Brain microvascular endothelial cell (primary cell): ENCODE measurements around the gene SP140L.
"Not testable (repeated sequence)": the region's sequence is repeated elsewhere in the genome, so short reads cannot be mapped to it uniquely, and the experiment has no call there.

Experiments
- DNase-seq: peaks from one replicate; pipeline ENCODE4 v3.0.0-alpha.2; 2020
- H3K27ac ChIP-seq: fragments of 250-450 bp; sonication (Bioruptor Pico); 2 replicates; pipeline ENCODE4 v1.5.1; 2020; ENCODE audit warnings: mild to moderate bottlenecking, moderate library complexity
- H3K27me3 ChIP-seq: fragments of 250-450 bp; sonication (Bioruptor Pico); replicated peaks from 2 replicates; pipeline ENCODE4 v1.5.1; 2020; ENCODE audit warnings: mild to moderate bottlenecking
- H3K36me3 ChIP-seq: fragments of 250-450 bp; sonication (Bioruptor Pico); replicated peaks from 2 replicates; pipeline ENCODE4 v1.5.1; 2020; ENCODE audit warnings: mild to moderate bottlenecking
- H3K4me3 ChIP-seq: 2 replicates; pipeline ENCODE4 v1.5.1; 2011; ENCODE audit warnings: low read depth, mild to moderate bottlenecking, control low read depth, low read length, moderate library complexity
- in situ Hi-C: cut with HindIII; loops from 2 replicates; pipeline ENCODE4 v1.10.0; 2017; ENCODE audit warnings: low sequenced_read_pairs, low pct_ligation_motif_present
- TF ChIP-seq, protein P1 (sequence below): IDR thresholded peaks from 2 replicates; pipeline ENCODE4 v1.5.1; 2011; ENCODE audit warnings: low read depth, mild to moderate bottlenecking, moderate library complexity, low read length, control low read depth, inconsistent platforms; ENCODE audit errors: missing control alignments

Gene SP140L

DNA sequence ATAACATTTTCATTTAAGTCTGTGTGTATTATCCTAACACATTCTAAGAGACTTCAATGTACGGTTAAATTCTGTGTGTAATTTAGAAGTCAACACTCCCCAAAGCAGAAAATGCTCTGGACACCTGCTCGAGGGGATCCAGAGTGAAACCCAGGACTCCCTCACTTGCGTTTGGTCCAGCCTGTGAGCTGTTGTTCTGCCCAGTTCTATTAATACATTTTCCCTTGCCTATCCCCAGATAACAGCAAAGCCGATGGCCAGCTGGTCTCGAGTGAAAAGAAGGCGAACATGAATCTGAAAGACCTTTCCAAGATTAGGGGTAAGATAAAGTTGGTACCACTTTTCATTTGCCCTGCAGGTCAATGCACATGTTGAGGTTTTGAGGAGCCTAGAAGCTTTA is 58.0 kb downstream of the SP140L start:
- no peak for DNase-seq
- TF ChIP-seq, protein P1, sequence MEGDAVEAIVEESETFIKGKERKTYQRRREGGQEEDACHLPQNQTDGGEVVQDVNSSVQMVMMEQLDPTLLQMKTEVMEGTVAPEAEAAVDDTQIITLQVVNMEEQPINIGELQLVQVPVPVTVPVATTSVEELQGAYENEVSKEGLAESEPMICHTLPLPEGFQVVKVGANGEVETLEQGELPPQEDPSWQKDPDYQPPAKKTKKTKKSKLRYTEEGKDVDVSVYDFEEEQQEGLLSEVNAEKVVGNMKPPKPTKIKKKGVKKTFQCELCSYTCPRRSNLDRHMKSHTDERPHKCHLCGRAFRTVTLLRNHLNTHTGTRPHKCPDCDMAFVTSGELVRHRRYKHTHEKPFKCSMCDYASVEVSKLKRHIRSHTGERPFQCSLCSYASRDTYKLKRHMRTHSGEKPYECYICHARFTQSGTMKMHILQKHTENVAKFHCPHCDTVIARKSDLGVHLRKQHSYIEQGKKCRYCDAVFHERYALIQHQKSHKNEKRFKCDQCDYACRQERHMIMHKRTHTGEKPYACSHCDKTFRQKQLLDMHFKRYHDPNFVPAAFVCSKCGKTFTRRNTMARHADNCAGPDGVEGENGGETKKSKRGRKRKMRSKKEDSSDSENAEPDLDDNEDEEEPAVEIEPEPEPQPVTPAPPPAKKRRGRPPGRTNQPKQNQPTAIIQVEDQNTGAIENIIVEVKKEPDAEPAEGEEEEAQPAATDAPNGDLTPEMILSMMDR, result no peak
- H3K4me3 ChIP-seq, result no peak overlapping the region
- H3K36me3 ChIP-seq, result peaks cover 12% of the 10 kb centered on the region
- H3K27ac ChIP-seq, result no peak overlapping the region
- no peaks in the 10 kb centered on the region for H3K27me3 ChIP-seq
- in situ Hi-C loops, result no loop called here

- Histone ChIP-seq H3K4me3 (no peak overlapping the region), H3K27me3 (no peaks in the 10 kb centered on the region), H3K36me3 (peaks cover 16% of the 10 kb centered on the region), H3K27ac (no peak overlapping the region)
- DNase-seq, result no peak
- in situ Hi-C loops, result no loop called here
- TF ChIP-seq, protein P1, result no peak
These were observed 67.3 kb downstream of the SP140L start for GRCh38 chr2:230394301-230394700.

DNA sequence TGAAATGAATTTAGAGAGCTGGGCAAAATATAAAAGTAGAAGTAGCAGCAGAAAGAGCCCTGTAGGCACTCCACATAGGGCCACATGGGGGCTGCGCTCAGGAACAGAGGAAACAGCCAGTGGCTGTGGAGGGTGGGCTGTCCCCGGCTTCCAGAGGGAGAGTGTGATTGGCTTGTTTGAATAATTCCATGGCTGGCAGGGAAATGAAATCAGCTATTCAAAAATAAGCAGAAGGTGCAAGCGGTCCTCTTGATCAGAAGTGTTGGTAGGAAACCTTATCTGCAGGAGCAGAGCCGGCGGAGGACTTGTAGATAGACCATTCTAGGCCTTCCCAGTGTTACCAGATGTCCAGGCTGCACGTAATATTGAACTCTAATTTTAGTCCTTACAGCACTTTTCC is 71.7 kb downstream of the SP140L start:
- DNase-seq, H3K36me3 ChIP-seq, H3K27me3 ChIP-seq, in situ Hi-C loops, H3K27ac ChIP-seq, H3K4me3 ChIP-seq: not testable (repeated sequence)

GRCh38 chr2:230400041-230400440 is 73.0 kb downstream of the SP140L start:
- Histone ChIP-seq H3K27ac (no peak overlapping the region), H3K4me3 (no peak overlapping the region), H3K27me3 (no peaks in the 10 kb centered on the region), H3K36me3 (peaks cover 4% of the 10 kb centered on the region)
- DNase-seq, result no peak
- in situ Hi-C loops, result no loop called here
- TF ChIP-seq, protein P1, result no peak

DNA sequence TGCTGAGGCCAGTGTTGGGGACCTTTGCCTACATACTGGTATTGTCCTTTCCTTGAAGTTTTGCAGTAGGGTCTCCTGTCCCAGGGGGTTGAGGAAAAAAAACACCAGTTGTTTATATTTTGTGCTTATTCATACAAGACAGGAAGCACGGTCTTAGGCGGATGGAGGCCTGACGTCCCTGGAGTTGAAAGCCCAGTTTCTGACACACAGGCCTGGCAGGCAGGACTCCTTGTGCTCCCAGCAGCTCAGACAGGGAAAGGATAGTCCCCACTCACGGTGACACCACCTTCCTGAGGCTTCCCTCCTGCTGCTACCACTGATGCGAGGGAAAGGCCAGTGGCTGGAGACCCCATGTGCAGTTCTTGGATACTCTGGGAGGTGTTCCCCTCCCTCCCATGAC is 73.5 kb downstream of the SP140L start:
- TF ChIP-seq, protein P1, result no peak
- Histone ChIP-seq H3K27ac (no peak overlapping the region), H3K36me3 (peaks cover 4% of the 10 kb centered on the region), H3K4me3 (no peak overlapping the region), H3K27me3 (no peaks in the 10 kb centered on the region)
- no peak for DNase-seq
- in situ Hi-C loops, result no loop called here

DNA sequence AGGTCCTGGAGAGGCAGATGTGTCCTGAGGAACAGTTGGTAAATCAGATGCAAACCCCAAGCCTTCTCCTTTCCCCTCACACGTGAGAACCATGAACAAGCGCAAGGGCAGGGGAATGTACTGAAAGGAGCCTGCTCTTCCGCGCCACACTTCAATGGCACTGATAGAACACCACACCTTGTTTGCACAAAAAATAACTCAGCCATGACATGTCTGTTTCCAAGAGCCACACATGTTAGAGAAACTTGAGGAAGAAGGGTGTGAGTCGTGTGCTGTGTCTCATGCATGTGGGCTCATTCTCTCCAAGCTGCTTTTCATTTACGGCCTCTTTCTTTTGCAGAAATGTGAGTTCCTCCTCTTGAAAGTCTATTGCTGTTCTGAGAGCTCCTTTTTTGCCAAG is 74.0 kb downstream of the SP140L start:
- H3K27me3 ChIP-seq, in situ Hi-C loops, DNase-seq, H3K36me3 ChIP-seq, H3K4me3 ChIP-seq, H3K27ac ChIP-seq: not testable (repeated sequence)

DNA sequence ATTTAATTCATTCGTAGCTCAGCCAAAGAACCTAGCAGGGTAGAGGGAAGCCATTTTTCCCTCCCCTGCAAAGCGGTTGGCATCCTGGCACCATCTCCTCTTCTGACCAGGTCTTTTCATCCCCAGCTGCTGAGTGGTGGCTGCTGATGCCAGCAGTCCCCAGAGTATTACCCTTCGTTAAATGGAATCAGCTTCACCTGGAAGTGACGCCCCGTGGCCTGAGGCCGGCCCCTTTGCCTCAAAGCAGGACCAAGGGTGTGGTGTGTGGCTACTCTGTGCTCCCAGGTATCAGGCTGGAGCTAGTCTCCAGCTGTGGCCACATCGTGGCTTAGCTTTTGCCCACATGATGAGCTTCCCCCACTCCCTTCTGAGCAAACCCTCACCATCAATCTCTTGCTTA is 76.8 kb downstream of the SP140L start:
- no peak for DNase-seq
- Histone ChIP-seq H3K36me3 (peaks cover 2% of the 10 kb centered on the region), H3K27me3 (no peaks in the 10 kb centered on the region), H3K27ac (no peak overlapping the region), H3K4me3 (no peak overlapping the region)
- TF ChIP-seq, protein P1, result no peak
- in situ Hi-C loops, result no loop called here
